Sigmoid colon (tissue), 4 donors: ENCODE data around the gene FOXP1.

Source experiments
- EP300 ChIP-seq, 4 donors: sonication (generic); formaldehyde crosslinking; IDR thresholded peaks; one replicate each; pipeline ENCODE4 v1.6.1; 2017; ENCODE audit warnings: antibody characterized with exemption in 4 of 4
- POLR2A ChIP-seq, 2 donors: fragments of 450-650 bp; IDR thresholded peaks; one replicate each; pipeline ENCODE4 v1.6.1; 2016; ENCODE audit warnings: antibody characterized with exemption in 2 of 2, mild to moderate bottlenecking in 2 of 2, moderate library complexity in 2 of 2
- POLR2AphosphoS5 ChIP-seq, 4 donors: sonication (generic); formaldehyde crosslinking; IDR thresholded peaks; one replicate each; pipeline ENCODE4 v1.6.1; 2017; ENCODE audit warnings: antibody characterized with exemption in 4 of 4
- TF ChIP-seq, protein P1 (sequence below), 4 experiments: fragments of 450-650 bp in 3 of 4; fragments of 200-600 bp in 1 of 4; IDR thresholded peaks; one replicate each; pipeline ENCODE4 v1.5.1; 2016 to 2019; ENCODE audit warnings: antibody characterized with exemption in 4 of 4, mild to moderate bottlenecking in 3 of 4, moderate library complexity in 2 of 4

DNA sequence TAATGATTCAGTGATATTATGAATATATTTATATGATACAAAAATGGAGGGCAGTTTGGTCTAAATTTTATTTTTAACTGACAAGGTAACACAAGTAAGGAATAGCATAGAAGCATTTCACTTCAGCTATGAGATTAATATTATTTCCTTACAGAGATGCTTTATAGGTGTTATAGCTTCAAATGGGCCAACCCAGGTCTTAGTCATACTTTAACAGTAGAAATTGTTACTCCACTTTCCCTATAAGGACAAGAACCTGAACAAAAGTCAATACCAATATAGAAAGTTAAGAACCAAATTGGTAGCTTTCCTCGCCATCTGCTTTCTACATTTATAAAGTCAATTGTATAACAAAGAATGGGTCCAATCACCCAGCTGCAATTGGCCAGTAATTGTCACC is 570.6 kb downstream of the FOXP1 start:
- no peak for TF ChIP-seq POLR2AphosphoS5 (IDR thresholded peaks at IDR 0.05)
- no peak for TF ChIP-seq POLR2A (IDR thresholded peaks at IDR 0.05)
- TF ChIP-seq, protein P1, sequence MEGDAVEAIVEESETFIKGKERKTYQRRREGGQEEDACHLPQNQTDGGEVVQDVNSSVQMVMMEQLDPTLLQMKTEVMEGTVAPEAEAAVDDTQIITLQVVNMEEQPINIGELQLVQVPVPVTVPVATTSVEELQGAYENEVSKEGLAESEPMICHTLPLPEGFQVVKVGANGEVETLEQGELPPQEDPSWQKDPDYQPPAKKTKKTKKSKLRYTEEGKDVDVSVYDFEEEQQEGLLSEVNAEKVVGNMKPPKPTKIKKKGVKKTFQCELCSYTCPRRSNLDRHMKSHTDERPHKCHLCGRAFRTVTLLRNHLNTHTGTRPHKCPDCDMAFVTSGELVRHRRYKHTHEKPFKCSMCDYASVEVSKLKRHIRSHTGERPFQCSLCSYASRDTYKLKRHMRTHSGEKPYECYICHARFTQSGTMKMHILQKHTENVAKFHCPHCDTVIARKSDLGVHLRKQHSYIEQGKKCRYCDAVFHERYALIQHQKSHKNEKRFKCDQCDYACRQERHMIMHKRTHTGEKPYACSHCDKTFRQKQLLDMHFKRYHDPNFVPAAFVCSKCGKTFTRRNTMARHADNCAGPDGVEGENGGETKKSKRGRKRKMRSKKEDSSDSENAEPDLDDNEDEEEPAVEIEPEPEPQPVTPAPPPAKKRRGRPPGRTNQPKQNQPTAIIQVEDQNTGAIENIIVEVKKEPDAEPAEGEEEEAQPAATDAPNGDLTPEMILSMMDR (IDR thresholded peaks at IDR 0.05): no peak
- TF ChIP-seq EP300 (IDR thresholded peaks at IDR 0.05): no peak
